Hepatocyte (in vitro differentiated cells): ENCODE results near the gene C15orf61.

Source experiments
- EZH2 ChIP-seq: fragments of 200-600 bp; sonication (generic); IDR thresholded peaks from 2 replicates; pipeline ENCODE4 v1.6.1; 2016; ENCODE audit warnings: antibody characterized with exemption, mild to moderate bottlenecking, borderline replicate concordance
- EZH2phosphoT487 ChIP-seq: fragments of 200-600 bp; sonication (generic); IDR thresholded peaks from one replicate; pipeline ENCODE4 v1.6.1; 2018; ENCODE audit warnings: antibody characterized with exemption, mild to moderate bottlenecking, low read depth, moderate library complexity; ENCODE audit not compliant: unreplicated experiment, severe bottlenecking
- TF ChIP-seq, protein P1 (sequence below): fragments of 200-600 bp; sonication (generic); IDR thresholded peaks from 2 replicates; pipeline ENCODE4 v1.5.1; 2016; ENCODE audit warnings: antibody characterized with exemption, mild to moderate bottlenecking; ENCODE audit not compliant: poor library complexity

DNA sequence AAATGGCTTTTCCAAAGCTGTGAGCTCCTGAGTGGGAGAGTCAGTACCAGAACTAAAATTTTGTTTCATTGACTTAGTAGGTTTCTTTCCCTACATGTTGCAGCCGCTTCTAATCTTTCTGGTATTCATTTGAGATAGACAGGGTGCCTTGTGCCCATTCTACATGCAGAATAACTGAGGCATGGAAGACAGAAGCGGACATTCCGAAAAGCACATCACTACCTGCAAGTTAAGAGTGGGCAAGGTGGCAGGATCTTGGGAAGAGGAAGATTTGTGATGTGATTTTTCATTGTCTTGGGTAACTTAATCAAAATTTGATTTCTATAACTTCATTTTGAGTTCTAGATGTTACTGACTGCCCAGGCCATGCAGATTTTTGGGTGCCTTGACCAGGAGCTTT is 23.5 kb downstream of the C15orf61 start:
- TF ChIP-seq, protein P1, sequence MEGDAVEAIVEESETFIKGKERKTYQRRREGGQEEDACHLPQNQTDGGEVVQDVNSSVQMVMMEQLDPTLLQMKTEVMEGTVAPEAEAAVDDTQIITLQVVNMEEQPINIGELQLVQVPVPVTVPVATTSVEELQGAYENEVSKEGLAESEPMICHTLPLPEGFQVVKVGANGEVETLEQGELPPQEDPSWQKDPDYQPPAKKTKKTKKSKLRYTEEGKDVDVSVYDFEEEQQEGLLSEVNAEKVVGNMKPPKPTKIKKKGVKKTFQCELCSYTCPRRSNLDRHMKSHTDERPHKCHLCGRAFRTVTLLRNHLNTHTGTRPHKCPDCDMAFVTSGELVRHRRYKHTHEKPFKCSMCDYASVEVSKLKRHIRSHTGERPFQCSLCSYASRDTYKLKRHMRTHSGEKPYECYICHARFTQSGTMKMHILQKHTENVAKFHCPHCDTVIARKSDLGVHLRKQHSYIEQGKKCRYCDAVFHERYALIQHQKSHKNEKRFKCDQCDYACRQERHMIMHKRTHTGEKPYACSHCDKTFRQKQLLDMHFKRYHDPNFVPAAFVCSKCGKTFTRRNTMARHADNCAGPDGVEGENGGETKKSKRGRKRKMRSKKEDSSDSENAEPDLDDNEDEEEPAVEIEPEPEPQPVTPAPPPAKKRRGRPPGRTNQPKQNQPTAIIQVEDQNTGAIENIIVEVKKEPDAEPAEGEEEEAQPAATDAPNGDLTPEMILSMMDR: no peak
- no peak for TF ChIP-seq EZH2
- TF ChIP-seq EZH2phosphoT487: no peak
